ENCODE results near the gene WDFY4. TPM values are rescaled to one million over a fixed set of nuclear protein-coding genes. Genes with fewer than 3 reads are reported as not detected.

The WDFY4 gene
- total and polyA plus RNA-seq, 2 donors (not counting 1 experiment from before 2014, with no cell fraction given) = 0.06 to 0.66 TPM

- Histone ChIP-seq H3K27me3 (ENCODE audit: control insufficient read depth, insufficient read depth, low read length) (no peaks in the 10 kb centered on the region), H3K4me1 (ENCODE audit: control insufficient read depth, extremely low read depth, insufficient read depth, low read length) (no peaks in the 10 kb centered on the region), H4K20me1 (ENCODE audit: control insufficient read depth, extremely low read depth, insufficient read depth, low read length) (no peaks in the 10 kb centered on the region), H3K9me3 (ENCODE audit: control insufficient read depth, insufficient read depth, low read depth, low read length) (no peaks in the 10 kb centered on the region), H3K79me2 (ENCODE audit: control insufficient read depth, insufficient read depth, low read length) (no peaks in the 10 kb centered on the region), H3K4me2 (ENCODE audit: extremely low read depth, insufficient read depth, low read length) (no peak overlapping the region), H2AFZ (ENCODE audit: low read length) (no peak overlapping the region), H3K36me3 (ENCODE audit: control insufficient read depth, insufficient read depth, low read length) (no peaks in the 10 kb centered on the region), H3K9ac (ENCODE audit: insufficient read depth, low read length) (no peak overlapping the region), H3K4me3 (replicated peaks in 1 of 4; ENCODE audit: control extremely low read depth in 1 of 4, insufficient read depth in 1 of 4, low read depth in 3 of 4, low read length in 4 of 4) (no peak overlapping the region), H3K27ac (ENCODE audit: insufficient read depth, low read length) (no peak overlapping the region)
- no peak for TF ChIP-seq CTCF (conservative IDR thresholded peaks at IDR 0.05 in 1 of 2, IDR thresholded peaks at IDR 0.05 in 1 of 2; ENCODE audit: low read depth in 1 of 2, low read length in 2 of 2)
- TF ChIP-seq EZH2 (IDR thresholded peaks at IDR 0.05; ENCODE audit: low read length, missing control alignments) = no peak
- no peak for DNase-seq (ENCODE audit: low read depth in 2 of 2)
Observed at GRCh38 chr10:48677625-48678024, 7.0 kb upstream of the WDFY4 start.

- Histone ChIP-seq H3K9me3 (ENCODE audit: control insufficient read depth, insufficient read depth, low read depth, low read length) (no peaks in the 10 kb centered on the region), H3K4me3 (replicated peaks in 1 of 4; ENCODE audit: control extremely low read depth in 1 of 4, insufficient read depth in 1 of 4, low read depth in 3 of 4, low read length in 4 of 4) (no peak overlapping the region), H3K4me2 (ENCODE audit: extremely low read depth, insufficient read depth, low read length) (no peak overlapping the region), H3K27me3 (ENCODE audit: control insufficient read depth, insufficient read depth, low read length) (no peaks in the 10 kb centered on the region), H3K36me3 (ENCODE audit: control insufficient read depth, insufficient read depth, low read length) (no peaks in the 10 kb centered on the region), H2AFZ (ENCODE audit: low read length) (no peak overlapping the region), H3K4me1 (ENCODE audit: control insufficient read depth, extremely low read depth, insufficient read depth, low read length) (no peaks in the 10 kb centered on the region), H3K27ac (ENCODE audit: insufficient read depth, low read length) (no peak overlapping the region), H3K9ac (ENCODE audit: insufficient read depth, low read length) (no peak overlapping the region), H4K20me1 (ENCODE audit: control insufficient read depth, extremely low read depth, insufficient read depth, low read length) (no peaks in the 10 kb centered on the region), H3K79me2 (ENCODE audit: control insufficient read depth, insufficient read depth, low read length) (no peaks in the 10 kb centered on the region)
- no peak for TF ChIP-seq CTCF (conservative IDR thresholded peaks at IDR 0.05 in 1 of 2, IDR thresholded peaks at IDR 0.05 in 1 of 2; ENCODE audit: low read depth in 1 of 2, low read length in 2 of 2)
- no peak for TF ChIP-seq EZH2 (IDR thresholded peaks at IDR 0.05; ENCODE audit: low read length, missing control alignments)
- no peak for DNase-seq (ENCODE audit: low read depth in 2 of 2)
Observed at GRCh38 chr10:48678041-48678440, 6.6 kb upstream of the WDFY4 start.

- Histone ChIP-seq H3K9ac (ENCODE audit: insufficient read depth, low read length) (no peak overlapping the region), H3K4me1 (ENCODE audit: control insufficient read depth, extremely low read depth, insufficient read depth, low read length) (no peaks in the 10 kb centered on the region), H3K9me3 (ENCODE audit: control insufficient read depth, insufficient read depth, low read depth, low read length) (no peaks in the 10 kb centered on the region), H2AFZ (ENCODE audit: low read length) (no peak overlapping the region), H3K79me2 (ENCODE audit: control insufficient read depth, insufficient read depth, low read length) (no peaks in the 10 kb centered on the region), H3K4me2 (ENCODE audit: extremely low read depth, insufficient read depth, low read length) (no peak overlapping the region), H3K27me3 (ENCODE audit: control insufficient read depth, insufficient read depth, low read length) (peaks cover 3% of the 10 kb centered on the region), H3K27ac (ENCODE audit: insufficient read depth, low read length) (no peak overlapping the region), H4K20me1 (ENCODE audit: control insufficient read depth, extremely low read depth, insufficient read depth, low read length) (no peaks in the 10 kb centered on the region), H3K36me3 (ENCODE audit: control insufficient read depth, insufficient read depth, low read length) (no peaks in the 10 kb centered on the region), H3K4me3 (replicated peaks in 1 of 4; ENCODE audit: control extremely low read depth in 1 of 4, insufficient read depth in 1 of 4, low read depth in 3 of 4, low read length in 4 of 4) (no peak overlapping the region)
- TF ChIP-seq EZH2 (IDR thresholded peaks at IDR 0.05; ENCODE audit: low read length, missing control alignments) (no peak), CTCF (conservative IDR thresholded peaks at IDR 0.05 in 1 of 2, IDR thresholded peaks at IDR 0.05 in 1 of 2; ENCODE audit: low read depth in 1 of 2, low read length in 2 of 2) (no peak)
- no peak for DNase-seq (ENCODE audit: low read depth in 2 of 2)
Observed at GRCh38 chr10:48681740-48682139, 2.9 kb upstream of the WDFY4 start.
